GM21423 (cell line): Measurements from ENCODE around the gene BCL2L15.
"Not testable (repeated sequence)": the region's sequence is repeated elsewhere in the genome, so short reads cannot be mapped to it uniquely, and the experiment has no call there.

ENCODE experiments used
- ATAC-seq: cut with Tn5 transposase; IDR thresholded peaks from one replicate; pipeline ENCODE4 v1.9.1; 2021; ENCODE audit warnings: mild to moderate bottlenecking, moderate library complexity; ENCODE audit not compliant: unreplicated experiment

Gene BCL2L15

GRCh38 chr1:113872219-113872935 is 15.0 kb downstream of the BCL2L15 start:
- ATAC-seq: no peak

- ATAC-seq: peak; percentile 89
Measured at GRCh38 chr1:113871597-113872113, 15.7 kb downstream of the BCL2L15 start, which contains the start of gene PTPN22. TSS of gene PTPN22 (minus strand) at chr1:113871712.

GRCh38 chr1:113870778-113871177 is 16.6 kb downstream of the BCL2L15 start:
- ATAC-seq: no peak

DNA sequence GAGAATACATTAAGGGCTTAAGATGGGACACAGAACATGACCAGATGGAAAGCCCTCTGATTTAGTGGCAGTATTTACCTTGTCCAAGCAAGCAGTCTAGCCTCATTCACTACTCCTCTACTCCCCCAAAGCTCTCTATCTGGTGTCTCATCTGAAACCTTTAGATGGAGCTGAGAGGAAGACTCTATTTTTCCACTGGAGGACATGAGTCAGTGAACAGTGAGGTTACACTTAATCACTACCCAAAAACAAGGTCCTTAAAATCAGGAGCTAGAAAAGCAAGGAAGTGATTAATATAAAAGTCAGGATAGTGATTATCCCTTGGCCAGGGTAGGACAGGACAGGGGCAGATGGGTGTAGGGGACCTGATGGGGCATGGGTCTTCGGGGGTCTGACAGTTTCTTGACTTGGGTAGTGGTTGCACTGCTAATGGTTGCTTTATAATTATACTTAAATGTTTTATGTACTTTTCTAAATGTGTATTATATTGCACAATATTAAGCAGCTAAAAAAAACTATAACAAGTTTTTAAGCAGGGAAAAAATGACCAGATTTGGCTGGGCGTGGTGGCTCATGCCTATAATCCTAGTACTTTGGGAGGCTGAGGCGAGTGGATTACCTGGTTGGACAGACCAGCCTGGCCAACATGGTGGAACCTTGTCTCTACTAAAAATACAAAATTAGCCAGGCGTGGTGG is 18.8 kb downstream of the BCL2L15 start:
- no peak for ATAC-seq

- no peak for ATAC-seq
Measured at GRCh38 chr1:113861641-113862040, 25.7 kb downstream of the BCL2L15 start.

- no peak for ATAC-seq
Measured at GRCh38 chr1:113860891-113861290, 26.5 kb downstream of the BCL2L15 start.

- peak; percentile 80 for ATAC-seq
Measured at GRCh38 chr1:113859478-113860175, 27.8 kb downstream of the BCL2L15 start.

- no peak for ATAC-seq
Measured at GRCh38 chr1:113858982-113859381, 28.4 kb downstream of the BCL2L15 start.

DNA sequence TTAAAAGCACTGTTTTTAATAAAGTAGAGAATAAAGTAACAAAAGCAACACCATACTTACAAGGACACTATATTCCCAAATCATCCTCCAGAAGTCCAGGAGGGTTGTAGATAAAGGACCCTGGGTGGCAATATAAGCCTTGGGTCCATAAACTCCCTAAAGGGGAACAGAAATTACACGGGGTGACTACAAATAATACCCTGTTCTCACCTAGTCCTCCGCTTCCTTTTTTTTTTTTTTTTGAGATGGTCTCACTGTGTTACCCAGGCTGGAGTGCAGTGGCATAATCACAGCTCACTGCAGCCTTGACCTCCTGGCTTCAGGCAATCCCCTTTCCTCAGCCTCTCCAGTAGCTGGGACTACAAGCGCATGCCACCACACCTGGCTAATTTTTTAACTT is 29.0 kb downstream of the BCL2L15 start:
- peak; percentile 42 for ATAC-seq

DNA sequence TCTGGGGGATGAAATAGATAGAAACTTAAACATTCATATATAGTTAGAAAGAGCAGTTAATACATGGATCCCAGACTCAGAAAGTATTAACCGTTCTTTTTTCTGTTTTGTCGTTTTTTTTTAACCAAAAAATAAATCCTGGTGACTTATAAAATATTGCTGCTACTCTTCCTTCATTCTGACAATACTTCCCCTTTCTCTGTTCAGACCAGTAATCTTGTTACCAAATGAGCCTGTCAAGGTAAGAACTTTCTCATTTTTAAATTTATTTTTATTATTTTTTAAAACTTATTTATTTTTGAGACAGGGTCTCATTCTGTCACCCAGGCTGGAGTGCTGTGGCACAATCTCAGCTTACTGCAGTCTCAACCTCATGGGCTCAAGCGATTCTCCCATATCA is 29.6 kb downstream of the BCL2L15 start:
- ATAC-seq: no peak

DNA sequence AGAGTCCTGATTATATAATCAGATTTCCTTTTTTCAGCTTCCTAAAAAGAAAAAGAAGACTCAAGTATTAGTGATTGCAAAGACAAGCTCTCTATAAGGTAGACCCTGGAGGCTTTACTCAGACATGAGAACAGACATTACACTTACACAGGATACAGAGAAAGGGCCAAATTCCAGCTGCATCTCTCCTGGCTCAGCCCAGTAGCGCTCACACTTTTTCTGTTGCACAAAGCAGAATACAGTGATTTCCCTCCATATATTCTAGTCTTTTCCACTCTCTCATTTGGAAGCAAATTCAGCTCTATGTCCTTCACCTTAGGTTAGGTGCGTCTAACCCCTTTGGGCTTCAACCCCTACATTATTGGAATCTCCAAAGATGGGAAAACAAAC is 31.0 kb downstream of the BCL2L15 start:
- ATAC-seq: no peak

DNA sequence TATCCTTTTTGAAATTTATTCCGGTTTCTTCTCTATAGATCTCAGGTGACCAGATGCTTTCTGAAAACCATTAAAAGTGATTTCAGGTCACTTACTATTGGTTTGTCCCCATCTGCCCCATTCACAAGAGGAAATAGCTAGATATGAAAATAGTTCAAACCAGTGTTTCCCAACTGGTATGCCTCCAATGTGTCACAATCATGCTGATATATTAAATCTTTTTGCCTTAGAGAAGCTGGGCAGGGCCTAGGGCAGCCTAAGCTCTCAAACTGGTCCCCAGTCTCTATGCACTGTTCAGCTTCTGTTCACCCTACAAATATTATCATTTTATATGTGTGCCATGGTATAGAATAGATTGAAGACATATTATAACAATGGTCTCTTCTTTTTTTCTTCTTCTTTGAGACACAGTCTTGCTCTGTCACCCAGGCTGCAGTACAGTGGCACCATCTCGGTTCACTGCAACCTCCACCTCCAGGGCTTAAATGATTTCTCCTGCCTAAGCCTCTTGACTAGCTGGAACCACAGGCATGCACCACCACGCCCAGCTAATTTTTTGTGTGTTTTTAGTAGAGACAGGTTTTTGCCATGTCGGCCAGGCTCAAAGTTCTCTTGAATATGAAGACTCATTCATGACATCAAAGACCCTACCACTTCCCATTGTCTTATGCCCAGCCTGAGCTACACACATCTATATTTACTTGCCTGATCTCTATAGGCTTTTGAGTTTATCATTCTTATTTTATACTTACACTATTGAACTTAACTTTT is 31.6 kb downstream of the BCL2L15 start:
- ATAC-seq: no peak

DNA sequence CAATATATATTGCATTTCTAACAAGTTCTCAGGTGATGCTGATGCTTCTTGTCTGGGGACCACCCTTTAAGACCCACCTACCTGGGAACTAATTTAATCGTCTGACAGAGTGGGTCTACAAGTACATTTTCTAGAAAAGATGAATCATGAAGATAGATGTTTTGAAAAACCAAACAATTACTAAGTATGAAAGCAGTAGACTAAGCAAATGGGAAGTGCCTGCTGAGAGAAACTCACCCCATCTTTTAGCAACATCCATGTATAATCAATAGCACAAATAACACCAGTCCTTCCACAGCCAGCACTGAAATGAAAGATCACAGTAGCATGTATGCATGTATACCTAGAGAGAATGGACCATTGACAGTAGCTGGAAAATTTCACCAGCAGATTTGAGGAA is 33.1 kb downstream of the BCL2L15 start:
- ATAC-seq: no peak

GRCh38 chr1:113852694-113853093 is 34.7 kb downstream of the BCL2L15 start:
- ATAC-seq: not testable (repeated sequence)

- no peak for ATAC-seq
Measured at GRCh38 chr1:113850127-113850796, 37.1 kb downstream of the BCL2L15 start.

DNA sequence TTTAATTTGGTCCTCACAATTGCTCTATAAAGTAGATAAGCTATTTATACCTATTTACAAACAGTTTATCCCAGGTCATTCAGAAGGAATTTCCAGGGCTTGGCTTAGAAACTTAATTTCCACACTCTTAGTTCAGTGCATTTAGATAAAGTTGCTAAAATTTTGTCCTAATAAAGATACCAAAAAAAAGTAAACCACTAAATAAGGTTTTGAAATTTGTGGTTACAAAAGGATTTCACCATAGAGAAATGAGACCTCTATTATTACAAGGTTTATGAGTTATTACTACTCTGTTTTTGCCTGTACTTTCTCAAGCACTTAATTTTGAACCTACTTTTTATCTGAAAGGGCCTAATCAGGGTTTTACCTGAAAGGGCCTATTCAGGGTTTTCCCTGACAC is 38.3 kb downstream of the BCL2L15 start:
- ATAC-seq: no peak

GRCh38 chr1:113846391-113847035 is 40.9 kb downstream of the BCL2L15 start:
- no peak for ATAC-seq

GRCh38 chr1:113836534-113836933 is 50.8 kb downstream of the BCL2L15 start:
- no peak for ATAC-seq

GRCh38 chr1:113835686-113836290 is 51.6 kb downstream of the BCL2L15 start:
- no peak for ATAC-seq
